Astrocyte (in vitro differentiated cells and primary cell): ENCODE measurements around the gene PPP1R7. TPM values are rescaled to one million over a fixed set of nuclear protein-coding genes. Genes with fewer than 3 reads are reported as not detected.

ENCODE experiments used
- DNase-seq: peaks from one replicate; pipeline ENCODE4 v3.0.0-alpha.2; 2010; ENCODE audit warnings: low read depth
- FAIRE-seq: peaks from 2 replicates; lab custom pipeline; 2011; peaks lifted over from hg19 to GRCh38; lab: Jason Lieb, UNC
- H2AFZ ChIP-seq: 2 replicates; pipeline ENCODE4 v1.6.0; 2012; ENCODE audit warnings: low read depth, low read length, inconsistent platforms
- H3K27ac ChIP-seq: 2 replicates; pipeline ENCODE4 v1.5.1; 2011; ENCODE audit warnings: low read depth, low read length, inconsistent platforms
- H3K27me3 ChIP-seq: 2 replicates; pipeline ENCODE4 v1.6.0; 2011; ENCODE audit warnings: low read length, inconsistent platforms; ENCODE audit not compliant: insufficient read depth
- H3K36me3 ChIP-seq: 2 replicates; pipeline ENCODE4 v1.5.1; 2011; ENCODE audit warnings: low read length, inconsistent platforms; ENCODE audit not compliant: insufficient read depth
- H3K4me1 ChIP-seq: 2 replicates; pipeline ENCODE4 v1.5.1; 2011; ENCODE audit warnings: low read length, inconsistent platforms; ENCODE audit not compliant: insufficient read depth
- H3K4me2 ChIP-seq: 2 replicates; pipeline ENCODE4 v1.6.0; 2012; ENCODE audit warnings: low read length, inconsistent platforms
- H3K4me3 ChIP-seq: 2 replicates; pipeline ENCODE4 v1.5.1; 2011; ENCODE audit warnings: low read depth, mild to moderate bottlenecking, low read length, inconsistent platforms; ENCODE audit not compliant: insufficient read depth
- H3K79me2 ChIP-seq: 2 replicates; pipeline ENCODE4 v1.6.0; 2012; ENCODE audit warnings: mild to moderate bottlenecking, low read length, inconsistent platforms; ENCODE audit not compliant: insufficient read depth
- H3K9ac ChIP-seq: 2 replicates; pipeline ENCODE4 v1.6.0; 2012; ENCODE audit warnings: mild to moderate bottlenecking, low read length, inconsistent platforms
- H3K9me3 ChIP-seq: 2 replicates; pipeline ENCODE4 v1.5.1; 2012; ENCODE audit warnings: low read depth, mild to moderate bottlenecking, low read length, inconsistent platforms; ENCODE audit not compliant: insufficient read depth
- H4K20me1 ChIP-seq: 2 replicates; pipeline ENCODE4 v1.6.0; 2012; ENCODE audit warnings: low read length, inconsistent platforms; ENCODE audit not compliant: insufficient read depth
- H3K27ac Mint-ChIP-seq: one replicate; pipeline ENCODE4 v1.8.0; 2021; ENCODE audit warnings: mild to moderate bottlenecking, mixed read lengths; ENCODE audit not compliant: unreplicated experiment
- H3K27me3 Mint-ChIP-seq: one replicate; pipeline ENCODE4 v1.8.0; 2021; ENCODE audit warnings: low read depth, mixed read lengths; ENCODE audit not compliant: unreplicated experiment
- H3K36me3 Mint-ChIP-seq: one replicate; pipeline ENCODE4 v1.8.0; 2021; ENCODE audit warnings: low read depth, mixed read lengths; ENCODE audit not compliant: unreplicated experiment
- H3K4me1 Mint-ChIP-seq: one replicate; pipeline ENCODE4 v1.8.0; 2021; ENCODE audit warnings: low read depth, mixed read lengths; ENCODE audit not compliant: unreplicated experiment
- H3K4me3 Mint-ChIP-seq: one replicate; pipeline ENCODE4 v1.8.0; 2021; ENCODE audit warnings: mild to moderate bottlenecking, moderate library complexity, mixed read lengths; ENCODE audit not compliant: unreplicated experiment
- H3K9me3 Mint-ChIP-seq: one replicate; pipeline ENCODE4 v1.8.0; 2021; ENCODE audit warnings: mild to moderate bottlenecking, mixed read lengths; ENCODE audit not compliant: unreplicated experiment
- EZH2 ChIP-seq: IDR thresholded peaks from 2 replicates; pipeline ENCODE4 v1.6.1; 2012; ENCODE audit warnings: mild to moderate bottlenecking, low read length, inconsistent platforms; ENCODE audit not compliant: insufficient read depth
- total RNA-seq: library from RNA; stranded (reverse); gene quantifications from 2 replicates; pipeline ENCODE4 v1.2.1, GENCODE V29; 2021
- TF ChIP-seq, protein P1 (sequence below): IDR thresholded peaks from 2 replicates; pipeline ENCODE4 v1.5.1; 2011; ENCODE audit warnings: low read depth, mild to moderate bottlenecking, inconsistent platforms, low read length, moderate library complexity; ENCODE audit not compliant: insufficient read depth

The PPP1R7 gene
- total RNA-seq, 1 donor from 2014 or later = 53.4 TPM

DNA sequence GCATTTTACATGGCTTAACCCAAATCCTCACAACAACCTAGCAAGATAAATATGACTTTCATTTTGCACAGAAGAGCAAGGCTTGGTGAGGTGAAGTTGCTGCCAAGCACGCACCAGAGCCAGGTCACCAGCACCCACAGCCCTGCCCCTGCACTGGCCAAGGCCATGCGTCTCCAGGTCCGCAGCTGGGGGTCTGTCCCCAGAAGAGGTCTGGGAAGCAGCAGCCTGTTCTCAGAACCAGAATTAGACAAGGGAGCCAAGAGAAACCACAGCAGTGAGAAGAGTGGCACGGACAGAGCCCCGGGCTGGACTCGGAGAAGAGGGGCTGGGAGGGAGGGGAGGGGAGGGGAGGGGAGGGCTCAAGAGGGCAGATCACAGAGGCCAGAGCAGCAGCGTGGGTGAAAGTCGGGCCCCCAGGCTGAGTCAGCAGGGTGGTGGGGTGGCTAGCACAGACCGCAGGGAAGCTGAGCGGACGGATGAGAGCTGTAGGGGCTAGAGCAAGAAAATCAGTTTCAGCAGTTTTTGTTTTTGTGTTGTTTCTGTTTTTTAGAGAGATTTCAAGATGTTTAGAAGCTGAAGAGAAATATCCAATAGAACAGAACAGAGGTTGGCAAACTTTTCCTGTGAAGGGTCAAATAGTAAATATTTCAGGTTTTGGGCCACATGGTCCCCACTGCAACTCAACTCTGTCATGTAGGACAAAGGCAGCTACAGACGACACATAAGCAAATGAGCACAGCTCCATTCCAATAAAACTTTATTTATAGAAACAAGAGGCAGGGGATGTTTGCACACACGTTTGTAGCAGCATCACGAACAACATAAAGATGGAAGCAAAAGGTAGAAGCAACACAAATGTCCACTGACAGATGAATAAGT, 40.8 kb upstream of the PPP1R7 start:
- Histone ChIP-seq H2AFZ (no peak overlapping the region), H4K20me1 (no peaks in the 10 kb centered on the region), H3K9me3 (no peaks in the 10 kb centered on the region), H3K79me2 (no peaks in the 10 kb centered on the region), H3K4me2 (no peak overlapping the region), H3K36me3 (no peaks in the 10 kb centered on the region), H3K27me3 (no peaks in the 10 kb centered on the region), H3K4me3 (no peak overlapping the region), H3K27ac (no peak overlapping the region), H3K9ac (no peak overlapping the region), H3K4me1 (no peaks in the 10 kb centered on the region)
- Mint-ChIP-seq H3K27me3 (peaks cover 3% of the 10 kb centered on the region), H3K4me1 (no peaks in the 10 kb centered on the region), H3K36me3 (peaks cover 2% of the 10 kb centered on the region), H3K9me3 (no peaks in the 10 kb centered on the region), H3K27ac (no peak overlapping the region), H3K4me3 (no peak overlapping the region)
- DNase-seq (no peak), FAIRE-seq (no peak)
- TF ChIP-seq, protein P1, sequence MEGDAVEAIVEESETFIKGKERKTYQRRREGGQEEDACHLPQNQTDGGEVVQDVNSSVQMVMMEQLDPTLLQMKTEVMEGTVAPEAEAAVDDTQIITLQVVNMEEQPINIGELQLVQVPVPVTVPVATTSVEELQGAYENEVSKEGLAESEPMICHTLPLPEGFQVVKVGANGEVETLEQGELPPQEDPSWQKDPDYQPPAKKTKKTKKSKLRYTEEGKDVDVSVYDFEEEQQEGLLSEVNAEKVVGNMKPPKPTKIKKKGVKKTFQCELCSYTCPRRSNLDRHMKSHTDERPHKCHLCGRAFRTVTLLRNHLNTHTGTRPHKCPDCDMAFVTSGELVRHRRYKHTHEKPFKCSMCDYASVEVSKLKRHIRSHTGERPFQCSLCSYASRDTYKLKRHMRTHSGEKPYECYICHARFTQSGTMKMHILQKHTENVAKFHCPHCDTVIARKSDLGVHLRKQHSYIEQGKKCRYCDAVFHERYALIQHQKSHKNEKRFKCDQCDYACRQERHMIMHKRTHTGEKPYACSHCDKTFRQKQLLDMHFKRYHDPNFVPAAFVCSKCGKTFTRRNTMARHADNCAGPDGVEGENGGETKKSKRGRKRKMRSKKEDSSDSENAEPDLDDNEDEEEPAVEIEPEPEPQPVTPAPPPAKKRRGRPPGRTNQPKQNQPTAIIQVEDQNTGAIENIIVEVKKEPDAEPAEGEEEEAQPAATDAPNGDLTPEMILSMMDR = no peak
- TF ChIP-seq EZH2 = no peak

DNA sequence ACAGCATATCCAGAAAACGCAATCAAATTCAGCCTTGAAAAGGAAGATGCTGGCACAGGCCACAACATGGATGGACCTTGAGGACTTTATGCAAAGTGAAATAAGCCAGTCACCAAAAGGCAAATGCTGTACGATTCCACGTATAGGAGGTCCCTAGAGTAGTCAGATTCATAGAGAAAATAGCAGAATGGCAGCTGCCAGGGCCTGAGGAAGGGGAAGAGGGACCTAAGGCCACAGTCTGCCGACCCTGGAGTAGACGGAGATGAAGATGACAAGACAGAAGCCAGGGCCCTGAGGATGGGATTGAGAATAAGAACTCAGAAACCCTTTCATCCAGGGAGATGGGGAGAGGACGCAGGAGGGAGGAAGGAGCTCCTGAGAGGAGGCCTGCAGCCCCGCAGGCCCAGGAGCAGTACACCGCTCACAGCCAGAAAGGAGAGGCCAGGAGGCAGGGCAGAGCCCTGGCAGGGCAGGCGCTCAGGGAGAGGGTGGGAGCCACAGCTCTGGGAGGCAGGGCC, 40.1 kb upstream of the PPP1R7 start:
- Histone ChIP-seq H2AFZ (no peak overlapping the region), H3K27me3 (no peaks in the 10 kb centered on the region), H3K4me2 (no peak overlapping the region), H3K27ac (no peak overlapping the region), H4K20me1 (no peaks in the 10 kb centered on the region), H3K36me3 (no peaks in the 10 kb centered on the region), H3K4me3 (no peak overlapping the region), H3K4me1 (no peaks in the 10 kb centered on the region), H3K79me2 (no peaks in the 10 kb centered on the region), H3K9me3 (no peaks in the 10 kb centered on the region), H3K9ac (no peak overlapping the region)
- Mint-ChIP-seq H3K27me3 (peaks cover 3% of the 10 kb centered on the region), H3K27ac (no peak overlapping the region), H3K9me3 (no peaks in the 10 kb centered on the region), H3K4me3 (no peak overlapping the region), H3K36me3 (peaks cover 2% of the 10 kb centered on the region), H3K4me1 (no peaks in the 10 kb centered on the region)
- no peak for FAIRE-seq
- DNase-seq = no peak
- TF ChIP-seq, protein P1 = no peak
- no peak for TF ChIP-seq EZH2
